ENCODE measurements around the gene DDX31.

Gene DDX31

GRCh38 chr9:132631280-132631679 lies 38.5 kb downstream of the DDX31 start:
- H3K4me1 Mint-ChIP-seq = peaks cover 23% of the 10 kb centered on the region

GRCh38 chr9:132630811-132631210 lies 39.0 kb downstream of the DDX31 start:
- H3K9me3 Mint-ChIP-seq = no peaks in the 10 kb centered on the region
- peaks cover 26% of the 10 kb centered on the region for H3K4me1 Mint-ChIP-seq
- no peak for TF ChIP-seq CTCF (IDR thresholded peaks at IDR 0.05)
- DNase-seq = no peak
- H3K36me3 Mint-ChIP-seq (ENCODE audit: low read depth) = peaks cover 53% of the 10 kb centered on the region
- no peak overlapping the region for H3K27ac Mint-ChIP-seq
- no peak overlapping the region for H3K4me3 Mint-ChIP-seq
- H3K27me3 Mint-ChIP-seq (ENCODE audit: low read depth, poor library complexity) = no peaks in the 10 kb centered on the region

More at GRCh38 chr9:132631280-132631679, 38.5 kb downstream of the DDX31 start:
- Mint-ChIP-seq H3K27me3 (ENCODE audit: low read depth, poor library complexity) (no peaks in the 10 kb centered on the region), H3K27ac (no peak overlapping the region), H3K36me3 (ENCODE audit: low read depth) (peaks cover 53% of the 10 kb centered on the region), H3K9me3 (no peaks in the 10 kb centered on the region), H3K4me3 (no peak overlapping the region)
- no peak for TF ChIP-seq CTCF (IDR thresholded peaks at IDR 0.05)
- DNase-seq = no peak

- no peak overlapping the region for H3K4me3 Mint-ChIP-seq
- H3K27ac Mint-ChIP-seq = no peak overlapping the region
- no peak for TF ChIP-seq CTCF (IDR thresholded peaks at IDR 0.05)
These were observed 39.7 kb downstream of the DDX31 start for GRCh38 chr9:132630116-132630515.

GRCh38 chr9:132628746-132629145 lies 41.0 kb downstream of the DDX31 start:
- Mint-ChIP-seq H3K4me3 (no peak overlapping the region), H3K27me3 (ENCODE audit: low read depth, poor library complexity) (peaks cover 2% of the 10 kb centered on the region), H3K27ac (no peak overlapping the region), H3K36me3 (ENCODE audit: low read depth) (peaks cover 58% of the 10 kb centered on the region), H3K9me3 (no peaks in the 10 kb centered on the region), H3K4me1 (peaks cover 26% of the 10 kb centered on the region)
- no peak for TF ChIP-seq CTCF (IDR thresholded peaks at IDR 0.05)
- DNase-seq = no peak

More at GRCh38 chr9:132630116-132630515, 39.7 kb downstream of the DDX31 start:
- no peaks in the 10 kb centered on the region for H3K9me3 Mint-ChIP-seq
- peaks cover 26% of the 10 kb centered on the region for H3K4me1 Mint-ChIP-seq
- DNase-seq = no peak
- H3K36me3 Mint-ChIP-seq (ENCODE audit: low read depth) = peaks cover 57% of the 10 kb centered on the region
- H3K27me3 Mint-ChIP-seq (ENCODE audit: low read depth, poor library complexity) = peaks cover 2% of the 10 kb centered on the region

GRCh38 chr9:132627594-132627993 lies 42.2 kb downstream of the DDX31 start:
- Mint-ChIP-seq H3K4me3 (no peak overlapping the region), H3K4me1 (peaks cover 26% of the 10 kb centered on the region), H3K36me3 (ENCODE audit: low read depth) (peaks cover 56% of the 10 kb centered on the region), H3K9me3 (no peaks in the 10 kb centered on the region), H3K27ac (peak overlapping the region; percentile 16), H3K27me3 (ENCODE audit: low read depth, poor library complexity) (peaks cover 2% of the 10 kb centered on the region)
- TF ChIP-seq CTCF (IDR thresholded peaks at IDR 0.05) = no peak
- DNase-seq = no peak

GRCh38 chr9:132627106-132627505 lies 42.7 kb downstream of the DDX31 start:
- Mint-ChIP-seq H3K27ac (peak overlapping the region; percentile 16), H3K9me3 (no peaks in the 10 kb centered on the region), H3K27me3 (ENCODE audit: low read depth, poor library complexity) (peaks cover 2% of the 10 kb centered on the region), H3K4me1 (peaks cover 31% of the 10 kb centered on the region), H3K4me3 (no peak overlapping the region), H3K36me3 (ENCODE audit: low read depth) (peaks cover 57% of the 10 kb centered on the region)
- DNase-seq = no peak
- TF ChIP-seq CTCF (IDR thresholded peaks at IDR 0.05) = no peak
